Natural killer cell treated with Interleukin-12 subunit alpha and Interleukin-12 subunit beta and Interleukin-15 and Interleukin-18, amount 100 ng/mL, for 72 hours (primary cell): Measurements from ENCODE around the gene PURA. TPM values are rescaled to one million over a fixed set of nuclear protein-coding genes. Genes with fewer than 3 reads are reported as not detected.
A peak's percentile ranks its signal among the peaks of the same experiment; 100 is the strongest.
"Not testable (repeated sequence)": the region's sequence is repeated elsewhere in the genome, so short reads cannot be mapped to it uniquely, and the experiment has no call there.

Source experiments
- ATAC-seq, 2 donors: fragments of 150-1000 bp; cut with Tn5 transposase in 1 of 2; sonication (Bioruptor Pico), chemical (Tn5 transposase) in 1 of 2; 2 replicates each; pipeline ENCODE4 v1.10.0; 2021
- DNase-seq: peaks from one replicate; pipeline ENCODE4 v3.0.0; 2022; ENCODE audit warnings: low spot score
- H3K27ac Mint-ChIP-seq, 2 donors: 1 replicate in 1 of 2; 2 replicates in 1 of 2; pipeline ENCODE4 v1.8.0; 2022; ENCODE audit warnings: mixed read lengths in 2 of 2, mild to moderate bottlenecking in 1 of 2, moderate library complexity in 1 of 2
- H3K27me3 Mint-ChIP-seq, 2 donors: 1 replicate in 1 of 2; 2 replicates in 1 of 2; pipeline ENCODE4 v1.8.0; 2022; ENCODE audit warnings: mixed read lengths in 2 of 2
- H3K36me3 Mint-ChIP-seq: one replicate; pipeline ENCODE4 v1.8.0; 2022; ENCODE audit warnings: mixed read lengths
- H3K4me1 Mint-ChIP-seq, 2 donors: 1 replicate in 1 of 2; 2 replicates in 1 of 2; pipeline ENCODE4 v1.8.0; 2022; ENCODE audit warnings: low read depth in 2 of 2, mixed read lengths in 2 of 2, mild to moderate bottlenecking in 1 of 2
- H3K4me3 Mint-ChIP-seq: one replicate; pipeline ENCODE4 v1.8.0; 2022; ENCODE audit warnings: mixed read lengths
- H3K9me3 Mint-ChIP-seq: 2 replicates; pipeline ENCODE4 v1.8.0; 2022; ENCODE audit warnings: mixed read lengths
- total RNA-seq, 2 donors: library from RNA; stranded (reverse); gene quantifications; one replicate each; pipeline ENCODE4 v1.2.3, GENCODE V29; 2022

The PURA gene
- total RNA-seq, 2 donors from 2014 or later = 11.1 to 14.0 TPM

DNA sequence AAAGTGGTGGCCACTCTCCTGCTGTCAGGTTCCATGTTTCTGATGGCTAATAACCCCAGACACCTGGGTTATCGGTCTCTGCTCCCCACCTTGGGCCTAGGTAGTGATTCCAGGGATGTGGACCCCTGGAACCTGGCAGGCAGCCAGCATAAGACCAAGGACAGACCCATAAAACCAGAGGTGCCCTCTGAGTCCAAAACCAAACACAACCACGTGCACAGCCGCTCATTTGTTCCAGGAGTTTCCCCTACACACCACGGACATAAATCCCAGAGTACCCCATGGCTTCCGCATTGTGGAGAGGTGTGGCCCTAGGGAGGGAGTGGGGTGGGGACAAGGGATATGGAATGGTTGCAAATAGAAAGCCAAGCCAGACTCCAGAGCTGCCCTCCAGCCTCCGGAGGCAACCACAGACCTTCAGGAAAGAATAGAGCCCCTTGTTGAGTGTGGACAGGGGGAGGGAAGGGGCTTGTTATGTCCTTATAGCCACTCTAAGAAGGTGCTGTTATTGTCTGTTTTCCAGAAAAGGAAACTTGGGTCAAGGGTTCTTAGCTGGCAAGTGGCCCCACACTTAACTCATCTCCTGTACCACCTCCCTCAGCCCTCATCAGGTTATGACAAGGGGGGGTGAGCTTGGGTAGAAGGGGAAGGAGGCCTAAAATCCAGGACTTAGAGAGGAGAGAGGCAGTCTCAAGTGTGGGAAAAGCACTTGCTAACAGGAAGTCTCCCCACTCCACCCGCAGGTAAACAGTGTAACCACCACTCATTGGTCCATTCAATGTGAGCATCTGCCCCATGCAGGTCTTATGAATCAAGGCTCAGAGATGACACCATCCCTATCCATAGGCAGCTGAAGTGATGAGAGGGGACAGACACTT, 37.5 kb downstream of the PURA start:
- Mint-ChIP-seq H3K36me3 (no peaks in the 10 kb centered on the region), H3K4me1 (no peaks in the 10 kb centered on the region), H3K4me3 (no peak overlapping the region), H3K9me3 (no peaks in the 10 kb centered on the region), H3K27me3 (peaks cover 6 to 8% of the 10 kb centered on the region in 2 donors), H3K27ac (no peak overlapping the region)
- DNase-seq (no peak), ATAC-seq (no peak)

GRCh38 chr5:140152022-140152999, 38.4 kb downstream of the PURA start:
- Mint-ChIP-seq H3K9me3 (no peaks in the 10 kb centered on the region), H3K36me3 (no peaks in the 10 kb centered on the region), H3K27me3 (peaks cover 0 to 4% of the 10 kb centered on the region in 2 donors), H3K27ac (no peak overlapping the region), H3K4me1 (peaks cover 6 to 7% of the 10 kb centered on the region in 2 donors), H3K4me3 (no peak overlapping the region)
- DNase-seq (no peak), ATAC-seq (no peak)

GRCh38 chr5:140153255-140153654, 39.3 kb downstream of the PURA start:
- H3K9me3 Mint-ChIP-seq = no peaks in the 10 kb centered on the region
- H3K36me3 Mint-ChIP-seq = no peaks in the 10 kb centered on the region
- ATAC-seq = no peak
- H3K4me1 Mint-ChIP-seq = peaks cover 7 to 8% of the 10 kb centered on the region in 2 donors
- no peak for DNase-seq
- no peak overlapping the region for H3K27ac Mint-ChIP-seq
- no peaks in the 10 kb centered on the region for H3K27me3 Mint-ChIP-seq
- H3K4me3 Mint-ChIP-seq = no peak overlapping the region

- Mint-ChIP-seq H3K27ac (no peak overlapping the region), H3K27me3 (peaks cover 0 to 2% of the 10 kb centered on the region in 2 donors), H3K4me1 (peaks cover 7 to 8% of the 10 kb centered on the region in 2 donors), H3K36me3 (no peaks in the 10 kb centered on the region), H3K4me3 (no peak overlapping the region), H3K9me3 (no peaks in the 10 kb centered on the region)
- DNase-seq (no peak), ATAC-seq (no peak)
Measured at GRCh38 chr5:140153905-140154304, 40.0 kb downstream of the PURA start.

- not testable (repeated sequence) for H3K36me3 Mint-ChIP-seq, ATAC-seq, H3K4me3 Mint-ChIP-seq, H3K9me3 Mint-ChIP-seq, DNase-seq, H3K27ac Mint-ChIP-seq, H3K27me3 Mint-ChIP-seq, H3K4me1 Mint-ChIP-seq
Measured at GRCh38 chr5:140154710-140155381, 40.9 kb downstream of the PURA start.

DNA sequence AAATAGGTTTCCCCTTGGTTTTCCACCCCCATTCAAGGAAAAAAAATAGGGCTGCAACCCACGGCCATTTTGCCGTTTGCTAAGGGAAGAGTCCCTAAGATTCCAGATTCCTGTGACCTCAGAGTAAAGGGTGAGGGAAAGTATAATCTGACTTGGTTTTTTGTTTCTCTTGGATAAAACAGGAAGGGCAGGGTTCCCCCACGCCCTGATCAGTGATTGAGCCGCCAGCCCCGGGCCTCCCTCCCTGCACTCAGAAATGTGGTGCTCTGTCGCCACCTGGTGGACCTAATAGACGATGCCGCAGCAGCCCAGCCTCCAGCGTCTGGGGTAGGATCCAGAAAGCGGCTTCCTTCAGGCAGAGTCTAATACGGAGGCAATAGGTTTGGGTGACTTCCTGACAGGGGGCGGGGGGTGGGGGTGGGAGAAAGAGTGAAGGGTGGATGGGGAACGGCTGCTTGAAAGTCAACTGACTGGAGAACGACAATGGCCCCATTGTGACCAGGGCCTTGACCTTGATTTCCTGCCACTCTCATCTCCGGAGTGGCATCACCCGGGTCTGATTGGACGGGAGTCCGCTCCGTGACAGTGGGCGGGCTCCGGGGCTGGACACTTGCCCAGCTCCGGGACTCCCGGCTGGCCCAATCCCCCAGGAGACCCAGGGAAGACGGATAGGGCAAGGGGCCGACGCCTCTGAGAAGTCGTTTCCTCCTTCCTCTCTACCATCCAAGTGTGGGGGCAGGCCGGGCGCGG, 43.3 kb downstream of the PURA start:
- peaks cover 7 to 8% of the 10 kb centered on the region in 2 donors for H3K4me1 Mint-ChIP-seq
- DNase-seq (peak; percentile 86), ATAC-seq (peak; percentile 94 to 96)
- H3K27ac Mint-ChIP-seq = peak overlapping the region in 1 of 2 donors; percentile 70
- H3K27me3 Mint-ChIP-seq = peaks cover 0 to 3% of the 10 kb centered on the region in 2 donors
- no peaks in the 10 kb centered on the region for H3K9me3 Mint-ChIP-seq
- peak overlapping the region; percentile 49 for H3K4me3 Mint-ChIP-seq
- H3K36me3 Mint-ChIP-seq = no peaks in the 10 kb centered on the region

DNA sequence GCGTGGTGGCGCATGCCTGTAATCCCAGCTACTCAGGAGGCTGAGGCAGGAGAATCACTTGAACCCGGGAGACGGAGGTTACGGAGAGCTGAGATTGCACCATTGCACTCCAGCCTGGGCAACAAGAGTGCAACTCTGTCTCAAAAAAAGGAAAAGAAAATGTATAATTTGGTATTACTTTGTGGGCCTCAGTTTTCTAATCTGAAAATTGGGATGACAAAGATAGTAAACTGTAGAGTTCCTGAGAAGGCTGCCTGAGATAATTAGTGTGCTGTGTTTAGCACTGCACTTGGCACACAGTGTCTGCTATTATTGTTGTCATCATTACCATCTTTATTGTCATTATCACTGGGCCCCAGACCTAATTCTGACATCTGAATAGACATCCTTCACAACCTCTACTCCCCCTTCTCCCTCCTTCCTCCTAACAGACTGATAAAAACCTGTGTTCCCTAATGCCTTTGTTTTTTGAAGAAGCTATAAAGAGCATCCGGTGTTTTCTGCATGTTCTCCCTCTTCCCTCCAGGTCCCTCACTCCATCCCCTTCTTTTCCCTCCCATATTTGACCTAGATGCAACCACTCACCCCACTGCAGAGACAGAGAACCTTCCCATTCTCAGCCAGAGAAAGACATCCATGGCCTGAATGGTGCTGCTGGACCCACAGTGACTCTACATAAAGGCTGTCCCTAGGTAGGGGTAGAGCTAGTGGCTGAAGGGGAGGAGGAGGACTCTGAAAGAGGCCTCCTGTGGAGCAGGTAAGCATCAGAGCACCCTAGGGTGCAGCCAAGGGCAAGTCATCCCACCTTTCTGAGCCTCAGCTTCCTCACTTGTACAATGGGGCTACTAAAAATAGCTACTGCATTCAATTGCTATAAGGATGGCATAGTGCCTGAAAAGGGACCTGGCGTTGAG, 45.4 kb downstream of the PURA start:
- H3K27me3 Mint-ChIP-seq = peaks cover 0 to 9% of the 10 kb centered on the region in 2 donors
- no peaks in the 10 kb centered on the region for H3K36me3 Mint-ChIP-seq
- peaks cover 7 to 8% of the 10 kb centered on the region in 2 donors for H3K4me1 Mint-ChIP-seq
- DNase-seq (no peak), ATAC-seq (no peak)
- no peaks in the 10 kb centered on the region for H3K9me3 Mint-ChIP-seq
- H3K4me3 Mint-ChIP-seq = peak overlapping the region; percentile 19
- no peak overlapping the region for H3K27ac Mint-ChIP-seq

DNA sequence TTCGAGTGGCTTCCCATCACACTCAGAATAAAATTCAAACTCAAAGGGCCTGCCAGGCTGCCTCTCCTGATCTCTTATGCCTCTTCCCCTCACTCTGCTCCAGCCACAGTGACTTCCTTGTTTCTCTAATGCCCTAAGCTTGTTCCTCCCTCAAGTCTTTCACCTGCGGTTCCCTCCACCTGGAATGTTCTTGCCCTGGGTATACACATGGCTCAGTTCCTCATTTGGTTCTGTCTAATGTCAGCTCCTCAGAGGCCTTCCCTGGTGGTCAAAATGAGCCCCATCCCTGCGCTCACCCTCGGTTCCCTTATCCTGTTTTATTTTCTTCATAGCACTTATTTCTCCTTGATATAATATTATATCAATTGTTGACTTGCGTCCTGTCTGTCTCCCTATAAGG, 48.4 kb downstream of the PURA start:
- H3K4me3 Mint-ChIP-seq = no peak overlapping the region
- DNase-seq = no peak
- no peaks in the 10 kb centered on the region for H3K36me3 Mint-ChIP-seq
- no peak for ATAC-seq
- H3K9me3 Mint-ChIP-seq = no peaks in the 10 kb centered on the region
- H3K27me3 Mint-ChIP-seq = peaks cover 7 to 9% of the 10 kb centered on the region in 2 donors
- H3K4me1 Mint-ChIP-seq = peaks cover 0 to 2% of the 10 kb centered on the region in 2 donors
- H3K27ac Mint-ChIP-seq = no peak overlapping the region

- Mint-ChIP-seq H3K4me3 (no peak overlapping the region), H3K4me1 (no peaks in the 10 kb centered on the region), H3K27ac (no peak overlapping the region), H3K36me3 (no peaks in the 10 kb centered on the region), H3K27me3 (peaks cover 7 to 9% of the 10 kb centered on the region in 2 donors), H3K9me3 (no peaks in the 10 kb centered on the region)
- ATAC-seq = no peak
- no peak for DNase-seq
Measured at GRCh38 chr5:140162781-140163180, 48.9 kb downstream of the PURA start.

- Mint-ChIP-seq H3K27me3 (peaks cover 7% of the 10 kb centered on the region in 2 donors), H3K4me3 (no peak overlapping the region), H3K36me3 (no peaks in the 10 kb centered on the region), H3K4me1 (no peaks in the 10 kb centered on the region), H3K9me3 (no peaks in the 10 kb centered on the region), H3K27ac (no peak overlapping the region)
- DNase-seq (no peak), ATAC-seq (no peak)
Measured at GRCh38 chr5:140165101-140165922, 51.4 kb downstream of the PURA start.

GRCh38 chr5:140165923-140166270, 52.0 kb downstream of the PURA start:
- Mint-ChIP-seq H3K27ac (no peak overlapping the region), H3K4me3 (no peak overlapping the region), H3K36me3 (no peaks in the 10 kb centered on the region), H3K27me3 (peaks cover 7% of the 10 kb centered on the region in 2 donors), H3K4me1 (no peaks in the 10 kb centered on the region), H3K9me3 (no peaks in the 10 kb centered on the region)
- DNase-seq (no peak), ATAC-seq (no peak)
